Ectodermal cell (in vitro differentiated cells): ENCODE data around the gene SUSD2.

Source experiments
- H3K27ac ChIP-seq: 2 replicates; pipeline ENCODE4 v1.7.0; 2013; ENCODE audit warnings: mild to moderate bottlenecking, low read depth, low read length; ENCODE audit not compliant: insufficient read depth, poor library complexity, severe bottlenecking
- H3K27me3 ChIP-seq: 2 replicates; pipeline ENCODE4 v1.7.0; 2013; ENCODE audit warnings: mild to moderate bottlenecking, low read length; ENCODE audit not compliant: insufficient read depth, control insufficient read depth, poor library complexity, severe bottlenecking
- H3K36me3 ChIP-seq: one replicate; pipeline ENCODE4 v1.7.0; 2013; ENCODE audit warnings: low read length; ENCODE audit not compliant: control insufficient read depth, insufficient read depth
- H3K4me1 ChIP-seq: one replicate; pipeline ENCODE4 v1.7.0; 2013; ENCODE audit warnings: low read length; ENCODE audit not compliant: control insufficient read depth, insufficient read depth
- H3K4me3 ChIP-seq: 2 replicates; pipeline ENCODE4 v1.7.0; 2013; ENCODE audit warnings: low read depth, low read length, control low read depth; ENCODE audit not compliant: insufficient read depth
- H3K9me3 ChIP-seq: 2 replicates; pipeline ENCODE4 v1.7.0; 2013; ENCODE audit warnings: mild to moderate bottlenecking, low read length, moderate library complexity; ENCODE audit not compliant: control insufficient read depth
- WGBS, 2 experiments: methylation state at CpG; one replicate each; pipeline ENCODE4 v1.1.7; 2013; ENCODE audit warnings: missing lambda C conversion rate in 2 of 2; 5-methylcytosine and 5-hydroxymethylcytosine counted together

SUSD2 gene

DNA sequence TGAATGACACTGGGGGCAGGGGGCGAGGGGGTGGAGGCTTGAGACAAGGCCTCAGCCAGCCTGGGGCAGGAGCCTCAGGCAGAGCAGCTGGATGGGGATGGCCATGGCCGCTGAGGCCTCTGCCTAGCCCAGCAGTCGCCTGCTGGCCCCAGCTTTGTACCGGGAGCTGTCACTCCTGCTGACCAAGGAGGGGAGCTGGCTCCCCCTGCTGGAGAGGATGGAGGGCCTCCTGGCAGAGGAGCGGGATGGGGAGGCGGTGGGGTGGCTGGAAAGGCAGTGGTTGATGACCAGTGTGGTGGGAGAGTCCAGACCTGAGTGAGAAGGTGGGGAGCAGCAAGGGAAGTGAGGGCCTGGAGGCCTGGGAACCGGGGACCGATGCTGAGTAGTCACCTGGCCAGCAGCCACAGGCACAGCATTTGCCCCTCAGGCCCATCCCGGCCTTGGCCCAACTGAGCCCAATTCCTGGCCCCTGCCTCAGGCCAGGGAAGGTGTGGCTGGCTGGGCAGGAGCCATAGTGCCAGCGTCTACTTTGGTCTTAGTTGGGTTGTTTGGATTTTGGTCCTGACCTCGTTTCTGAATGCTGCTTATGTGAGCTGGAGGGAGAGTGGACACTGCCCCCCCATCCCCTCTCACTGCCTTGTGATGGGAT, 6.0 kb upstream of the SUSD2 start:
- Histone ChIP-seq H3K4me1 (no peaks in the 10 kb centered on the region), H3K9me3 (no peaks in the 10 kb centered on the region), H3K27me3 (no peaks in the 10 kb centered on the region), H3K27ac (no peak overlapping the region), H3K36me3 (peaks cover 8% of the 10 kb centered on the region), H3K4me3 (no peak overlapping the region)
- WGBS, 2 experiments, result 59 to 64% methylated on average over 11 of the region's 11 CpGs

DNA sequence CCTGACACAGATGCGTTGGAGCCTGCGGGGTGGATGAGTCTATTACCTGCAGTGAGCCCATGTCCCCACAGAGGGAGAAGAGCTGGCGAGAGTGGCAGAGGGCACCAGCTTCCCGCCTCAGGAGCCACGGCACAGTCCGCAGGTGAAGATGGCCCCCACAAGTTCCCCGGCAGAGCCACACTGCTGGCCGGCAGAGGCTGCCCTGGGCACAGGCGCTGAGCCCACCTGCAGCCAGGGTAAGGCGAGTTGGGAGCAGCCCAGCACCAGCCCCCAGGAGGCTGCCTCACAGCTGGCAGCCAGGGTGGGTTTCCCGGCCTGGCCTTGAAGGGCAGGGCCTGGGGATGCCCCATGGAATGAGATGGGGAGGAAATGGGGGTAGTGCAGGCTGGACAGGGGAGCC, 5.2 kb upstream of the SUSD2 start:
- WGBS, 2 experiments, result 94 to 95% methylated on average over 11 of the region's 11 CpGs
- no peaks in the 10 kb centered on the region for H3K27me3 ChIP-seq

DNA sequence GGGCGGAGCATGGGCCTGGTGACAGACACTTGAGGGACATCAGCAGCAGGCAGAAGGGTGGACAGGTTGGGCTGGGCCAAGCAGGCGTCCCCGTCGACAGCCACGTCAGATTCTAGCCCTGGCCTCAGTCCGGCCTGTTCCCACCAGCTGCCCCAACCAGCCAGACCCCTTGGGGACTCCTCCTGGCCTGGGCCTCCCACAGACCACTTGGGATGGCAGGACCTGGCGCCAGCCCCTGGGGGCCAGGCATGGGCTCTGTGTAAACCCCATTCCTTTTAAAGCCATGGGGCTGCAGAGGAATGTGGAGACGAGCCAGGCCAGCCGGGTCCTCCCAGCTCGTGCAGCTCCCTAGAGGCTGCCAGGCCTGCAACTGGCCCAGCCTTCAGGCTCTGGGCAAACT, 4.7 kb upstream of the SUSD2 start:
- H3K27me3 ChIP-seq, result no peaks in the 10 kb centered on the region
- no peaks in the 10 kb centered on the region for H3K9me3 ChIP-seq
- H3K36me3 ChIP-seq, result peaks cover 6% of the 10 kb centered on the region
- H3K4me1 ChIP-seq, result peaks cover 2% of the 10 kb centered on the region
- no peak overlapping the region for H3K4me3 ChIP-seq
- no peak overlapping the region for H3K27ac ChIP-seq
- WGBS, 2 experiments, result 93 to 96% methylated on average over 10 of the region's 10 CpGs

More for the DNA sequence above, 5.2 kb upstream of the SUSD2 start:
- no peak overlapping the region for H3K4me3 ChIP-seq
- H3K36me3 ChIP-seq, result peaks cover 8% of the 10 kb centered on the region
- H3K27ac ChIP-seq, result no peak overlapping the region
- no peaks in the 10 kb centered on the region for H3K4me1 ChIP-seq
- no peaks in the 10 kb centered on the region for H3K9me3 ChIP-seq

DNA sequence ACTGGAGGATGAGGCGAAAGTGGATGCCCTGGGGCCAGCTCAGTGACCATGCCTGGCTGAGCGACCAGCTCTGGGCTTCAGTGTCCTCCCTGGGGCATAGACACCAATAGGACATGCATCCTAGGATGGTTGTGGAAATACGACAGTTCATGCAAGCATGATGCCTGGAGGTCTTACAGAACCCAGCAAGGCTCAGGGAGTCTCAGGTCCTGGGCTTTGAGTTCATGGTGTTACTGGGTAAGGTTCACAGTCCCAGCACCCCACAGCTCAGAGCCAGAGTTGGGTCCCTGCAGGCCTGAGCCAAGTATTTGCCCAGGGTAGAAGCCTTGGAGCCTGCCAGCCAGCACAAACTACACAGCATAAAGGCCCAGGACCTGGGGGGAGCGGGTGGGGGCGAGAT, 4.2 kb upstream of the SUSD2 start:
- no peaks in the 10 kb centered on the region for H3K27me3 ChIP-seq

GRCh38 chr22:24177456-24177855, 3.8 kb upstream of the SUSD2 start:
- Histone ChIP-seq H3K4me3 (no peak overlapping the region), H3K4me1 (peaks cover 9% of the 10 kb centered on the region), H3K9me3 (no peaks in the 10 kb centered on the region), H3K27me3 (no peaks in the 10 kb centered on the region), H3K36me3 (no peaks in the 10 kb centered on the region), H3K27ac (no peak overlapping the region)
- WGBS, 2 experiments, result 93 to 96% methylated on average over 10 of the region's 10 CpGs

More for the DNA sequence above, 4.2 kb upstream of the SUSD2 start:
- Histone ChIP-seq H3K9me3 (no peaks in the 10 kb centered on the region), H3K4me1 (peaks cover 7% of the 10 kb centered on the region), H3K4me3 (no peak overlapping the region), H3K36me3 (peaks cover 1% of the 10 kb centered on the region), H3K27ac (no peak overlapping the region)
- WGBS, 2 experiments, result 93 to 94% methylated on average over 5 of the region's 5 CpGs

GRCh38 chr22:24178021-24178431, 3.3 kb upstream of the SUSD2 start:
- 93 to 97% methylated on average over 12 of the region's 12 CpGs for WGBS, 2 experiments
- Histone ChIP-seq H3K9me3 (no peaks in the 10 kb centered on the region), H3K27ac (no peak overlapping the region), H3K36me3 (no peaks in the 10 kb centered on the region), H3K27me3 (no peaks in the 10 kb centered on the region), H3K4me1 (peaks cover 9% of the 10 kb centered on the region), H3K4me3 (no peak overlapping the region)

DNA sequence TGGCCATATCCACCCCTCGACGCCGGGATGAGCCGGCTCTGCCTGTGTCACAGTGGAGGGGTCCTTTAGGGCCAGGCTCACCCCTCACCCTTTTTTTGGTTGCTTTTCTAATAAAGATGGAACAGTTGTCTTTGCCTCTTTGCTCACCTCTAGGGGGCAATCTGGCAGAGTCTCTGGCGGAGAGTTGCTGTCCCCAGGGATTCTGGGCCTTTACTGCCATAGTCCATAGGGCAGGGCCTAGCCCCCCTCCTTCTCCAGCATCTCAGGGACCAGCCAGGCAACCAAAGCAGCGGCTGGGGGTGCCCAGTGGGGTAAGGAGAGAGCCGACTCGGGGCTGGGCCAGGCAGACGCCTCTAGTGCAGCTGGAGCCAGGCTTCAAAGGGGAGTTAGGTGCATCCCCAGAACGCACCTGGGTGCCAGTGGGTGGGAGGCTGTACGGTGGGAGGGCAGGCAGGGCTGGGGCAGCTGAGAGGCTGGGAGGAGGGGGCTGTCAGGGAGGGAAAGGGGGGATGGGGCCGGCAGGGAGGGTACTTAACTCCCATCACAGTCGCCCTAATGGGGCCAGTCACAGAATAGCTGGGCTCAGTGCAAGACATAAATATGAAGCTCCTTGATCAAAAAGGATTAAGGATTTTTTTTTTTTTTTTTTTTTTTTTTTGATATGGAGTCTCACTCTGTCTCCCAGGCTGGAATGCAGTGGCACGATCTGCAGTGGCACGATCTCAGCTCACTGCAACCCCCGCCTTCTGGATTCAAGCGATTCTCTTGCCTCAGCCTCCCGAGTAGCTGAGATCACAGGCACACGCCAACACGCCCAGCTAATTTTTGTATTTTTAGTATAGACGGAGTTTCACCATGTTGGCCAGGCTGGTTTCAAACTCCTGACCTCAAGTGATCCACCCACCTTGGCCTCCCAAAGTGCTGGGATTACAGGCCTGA, 2.5 kb upstream of the SUSD2 start:
- WGBS, 2 experiments, result 88% methylated on average over 21 of the region's 21 CpGs
- Histone ChIP-seq H3K27me3 (no peaks in the 10 kb centered on the region), H3K4me1 (peaks cover 9% of the 10 kb centered on the region), H3K27ac (no peak overlapping the region), H3K36me3 (no peaks in the 10 kb centered on the region), H3K4me3 (no peak overlapping the region), H3K9me3 (no peaks in the 10 kb centered on the region)

DNA sequence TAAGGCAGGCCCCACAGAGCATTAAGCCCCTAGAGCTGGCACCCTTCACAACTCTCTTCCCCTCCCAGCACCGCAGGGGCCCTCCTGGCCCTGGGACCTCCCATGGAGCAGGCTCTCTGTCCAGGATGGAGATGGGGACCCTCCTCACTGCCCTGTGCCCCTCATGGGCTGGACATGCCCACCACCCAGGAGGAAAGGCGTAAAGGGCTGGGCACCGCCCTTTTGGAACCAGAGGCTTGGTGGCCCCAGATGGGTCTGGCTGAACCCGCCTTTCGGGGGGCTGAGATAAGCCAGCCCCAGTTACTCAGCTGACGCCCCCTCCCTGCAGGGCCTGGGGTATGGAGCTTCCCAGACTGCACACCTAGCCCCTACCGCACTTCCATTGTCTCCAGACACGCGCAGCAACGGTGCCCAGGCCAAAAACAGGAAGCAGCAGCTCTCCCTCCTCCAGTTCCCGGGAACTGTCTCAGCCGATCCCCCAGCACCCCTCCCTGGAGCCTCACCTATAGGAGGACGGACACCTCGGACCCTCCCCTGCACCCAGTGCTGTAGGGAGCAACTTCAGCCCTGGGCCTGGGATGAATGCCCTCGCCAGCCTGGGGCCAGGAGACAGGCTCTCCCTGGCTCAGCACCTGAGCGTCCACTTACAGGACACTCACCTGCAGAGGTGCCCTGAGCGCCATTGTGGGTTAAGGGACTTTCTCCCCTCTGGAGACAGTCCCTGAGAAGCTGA, 1.6 kb upstream of the SUSD2 start:
- 93% methylated on average over 17 of the region's 17 CpGs for WGBS, 2 experiments

GRCh38 chr22:24180316-24181087, 785 bp upstream of the SUSD2 start:
- H3K27ac ChIP-seq, result no peak overlapping the region
- H3K36me3 ChIP-seq, result no peaks in the 10 kb centered on the region
- 88% methylated on average over 16 of the region's 16 CpGs for WGBS, 2 experiments
- no peaks in the 10 kb centered on the region for H3K27me3 ChIP-seq
- no peak overlapping the region for H3K4me3 ChIP-seq
- H3K9me3 ChIP-seq, result no peaks in the 10 kb centered on the region
- H3K4me1 ChIP-seq, result peaks cover 9% of the 10 kb centered on the region

More for the DNA sequence above, 1.6 kb upstream of the SUSD2 start:
- H3K9me3 ChIP-seq, result no peaks in the 10 kb centered on the region
- H3K4me1 ChIP-seq, result peaks cover 9% of the 10 kb centered on the region
- H3K27ac ChIP-seq, result no peak overlapping the region
- no peak overlapping the region for H3K4me3 ChIP-seq
- no peaks in the 10 kb centered on the region for H3K27me3 ChIP-seq
- H3K36me3 ChIP-seq, result no peaks in the 10 kb centered on the region
